Superior temporal gyrus (tissue), 1 donor: Measurements from ENCODE around the gene ACSF3.

Source experiments
- DNase-seq: peaks from one replicate; pipeline ENCODE4 v3.0.0-alpha.2; 2016; ENCODE audit errors: extremely low spot score

ACSF3 gene

GRCh38 chr16:89094880-89095258 lies 1.2 kb downstream of the ACSF3 start:
- no peak for DNase-seq

GRCh38 chr16:89095491-89095951 lies 1.9 kb downstream of the ACSF3 start:
- no peak for DNase-seq

GRCh38 chr16:89096042-89096717 lies 2.5 kb downstream of the ACSF3 start:
- no peak for DNase-seq

GRCh38 chr16:89096768-89097391 lies 3.2 kb downstream of the ACSF3 start:
- DNase-seq, result no peak

GRCh38 chr16:89097392-89097772 lies 3.7 kb downstream of the ACSF3 start:
- no peak for DNase-seq

GRCh38 chr16:89098767-89099430 lies 5.2 kb downstream of the ACSF3 start:
- no peak for DNase-seq

- DNase-seq, result no peak
Observed at GRCh38 chr16:89099905-89100304, 6.3 kb downstream of the ACSF3 start.

GRCh38 chr16:89100601-89101302 lies 7.1 kb downstream of the ACSF3 start:
- no peak for DNase-seq

- no peak for DNase-seq
Observed at GRCh38 chr16:89101303-89102040, 7.8 kb downstream of the ACSF3 start.

GRCh38 chr16:89102041-89102471 lies 8.4 kb downstream of the ACSF3 start:
- DNase-seq, result no peak

GRCh38 chr16:89102481-89103073 lies 8.9 kb downstream of the ACSF3 start:
- no peak for DNase-seq

GRCh38 chr16:89103156-89103555 lies 9.5 kb downstream of the ACSF3 start:
- no peak for DNase-seq

- DNase-seq, result no peak
Observed at GRCh38 chr16:89103781-89104180, 10.1 kb downstream of the ACSF3 start.

GRCh38 chr16:89104303-89104702 lies 10.7 kb downstream of the ACSF3 start:
- DNase-seq, result no peak

GRCh38 chr16:89104930-89105571 lies 11.4 kb downstream of the ACSF3 start:
- DNase-seq, result no peak

- DNase-seq, result no peak
Observed at GRCh38 chr16:89105599-89106151, 12.0 kb downstream of the ACSF3 start.

- DNase-seq, result no peak
Observed at GRCh38 chr16:89106533-89107202, 13.0 kb downstream of the ACSF3 start.

GRCh38 chr16:89107203-89107582 lies 13.5 kb downstream of the ACSF3 start:
- DNase-seq, result no peak

GRCh38 chr16:89108416-89108815 lies 14.8 kb downstream of the ACSF3 start:
- no peak for DNase-seq

GRCh38 chr16:89110641-89111040 lies 17.0 kb downstream of the ACSF3 start:
- no peak for DNase-seq
